Stimulated activated effector memory CD8-positive, alpha-beta T cell treated with anti-CD3 and anti-CD28 coated beads, Interleukin-12 subunit alpha, Interleukin-12 subunit beta, amount 100 ng/mL, for 72 hours (primary cell): ENCODE measurements around the gene ATG101.

Experiments
- ATAC-seq: fragments of 150-1000 bp; cut with Tn5 transposase; 2 replicates; pipeline ENCODE4 v1.10.0; 2021
- DNase-seq, 2 donors: peaks; one replicate each; pipeline ENCODE4 v3.0.0; 2021 to 2022; ENCODE audit warnings: low spot score in 2 of 2
- H3K27ac Mint-ChIP-seq: one replicate; pipeline ENCODE4 v1.8.0; 2022; ENCODE audit warnings: mild to moderate bottlenecking, mixed read lengths
- H3K36me3 Mint-ChIP-seq: one replicate; pipeline ENCODE4 v1.8.0; 2022; ENCODE audit warnings: mild to moderate bottlenecking, mixed read lengths
- H3K4me1 Mint-ChIP-seq: one replicate; pipeline ENCODE4 v1.8.0; 2022; ENCODE audit warnings: mixed read lengths
- H3K4me3 Mint-ChIP-seq: one replicate; pipeline ENCODE4 v1.8.0; 2022; ENCODE audit warnings: mild to moderate bottlenecking, mixed read lengths
- H3K9me3 Mint-ChIP-seq: one replicate; pipeline ENCODE4 v1.8.0; 2022; ENCODE audit warnings: mixed read lengths

Gene ATG101

DNA sequence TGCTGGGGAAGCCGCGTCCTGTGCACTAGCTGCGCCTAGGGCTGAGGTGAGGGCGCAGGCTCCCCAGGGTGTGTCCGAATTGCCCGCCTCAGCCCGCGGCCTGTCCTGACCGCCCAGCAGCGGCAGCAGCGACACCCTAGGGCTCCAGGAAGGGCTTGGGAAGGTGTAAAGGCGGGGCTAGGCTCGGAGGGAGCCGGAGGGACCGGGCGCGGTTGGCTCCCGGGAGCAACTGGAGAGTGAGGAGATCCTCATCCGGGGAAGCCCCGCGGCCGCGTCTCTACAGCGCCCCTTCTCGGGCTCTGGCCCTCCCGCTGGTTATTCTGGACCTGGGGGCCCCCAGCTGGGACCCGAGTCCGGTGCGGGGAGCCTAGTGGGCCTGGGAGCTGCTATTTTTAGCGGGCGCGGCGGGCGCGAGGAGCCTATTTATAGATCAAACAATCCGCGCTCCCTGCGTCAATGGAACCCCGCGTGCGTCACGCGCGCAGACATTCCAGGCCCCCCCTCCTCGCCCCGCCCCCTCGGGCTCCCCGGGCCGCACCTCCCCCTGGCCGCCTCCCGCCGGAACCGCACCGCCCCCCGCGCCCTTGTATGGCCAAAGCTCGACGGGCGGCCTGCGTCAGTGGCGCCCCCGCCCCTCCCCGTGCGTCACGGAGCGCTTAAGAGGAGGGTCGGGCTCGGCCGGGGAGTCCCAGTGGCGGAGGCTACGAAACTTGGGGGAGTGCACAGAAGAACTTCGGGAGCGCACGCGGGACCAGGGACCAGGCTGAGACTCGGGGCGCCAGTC is 18.8 kb upstream of the ATG101 start, which contains the start of gene NR4A1:
NR4A1 (plus strand) TSS at position 685 of the 784 bp plus-strand sequence. CDS start 2,887 bp downstream, outside the sequence.
- Mint-ChIP-seq H3K4me1 (peaks cover 57% of the 10 kb centered on the region), H3K36me3 (peaks cover 63% of the 10 kb centered on the region), H3K4me3 (peak within 1 kb of the TSS; percentile 96), H3K27ac (peak within 1 kb of the TSS; percentile 96), H3K9me3 (no peaks in the 10 kb centered on the region)
- ATAC-seq (peak; percentile 88), DNase-seq (peak; percentile 97)

DNA sequence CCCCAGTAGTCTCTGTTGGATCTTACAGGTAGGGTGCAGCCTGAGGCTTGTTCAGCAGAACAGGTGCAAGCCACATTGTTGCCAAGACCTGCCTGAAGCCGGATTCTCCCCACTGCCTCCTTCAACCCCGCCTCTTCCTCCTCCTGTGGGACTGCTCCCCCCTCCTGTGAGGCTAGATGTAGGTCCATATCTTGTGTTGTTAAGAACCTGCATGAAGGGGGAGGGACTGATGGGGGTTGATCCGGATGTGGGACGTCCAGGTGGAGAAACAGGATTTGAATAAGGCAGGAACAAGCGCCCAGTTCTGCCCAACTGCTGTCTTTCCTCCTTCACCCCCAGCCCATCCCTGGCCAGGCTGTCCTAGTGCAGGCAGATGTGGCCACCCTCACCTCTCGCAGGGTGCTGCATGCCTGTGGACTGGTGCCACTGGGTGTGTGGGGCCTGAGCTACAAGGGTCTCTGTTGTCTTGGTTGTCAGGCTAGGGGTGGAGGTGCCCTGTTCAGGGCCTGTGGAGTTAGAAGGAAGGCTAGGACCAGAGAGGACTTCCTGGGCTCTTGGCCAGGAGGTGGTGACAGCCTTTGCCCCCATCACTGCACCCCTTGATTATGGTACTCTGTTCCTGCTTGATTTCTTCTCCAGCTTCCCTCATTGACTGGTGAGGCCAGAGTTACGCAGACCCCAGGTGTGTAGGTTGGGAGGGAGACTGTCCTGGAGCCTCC is 17.2 kb upstream of the ATG101 start:
- Mint-ChIP-seq H3K27ac (peak overlapping the region; percentile 96), H3K9me3 (no peaks in the 10 kb centered on the region), H3K4me3 (peak overlapping the region; percentile 96), H3K4me1 (peaks cover 64% of the 10 kb centered on the region), H3K36me3 (peaks cover 73% of the 10 kb centered on the region)
- ATAC-seq (no peak), DNase-seq (no peak)

DNA sequence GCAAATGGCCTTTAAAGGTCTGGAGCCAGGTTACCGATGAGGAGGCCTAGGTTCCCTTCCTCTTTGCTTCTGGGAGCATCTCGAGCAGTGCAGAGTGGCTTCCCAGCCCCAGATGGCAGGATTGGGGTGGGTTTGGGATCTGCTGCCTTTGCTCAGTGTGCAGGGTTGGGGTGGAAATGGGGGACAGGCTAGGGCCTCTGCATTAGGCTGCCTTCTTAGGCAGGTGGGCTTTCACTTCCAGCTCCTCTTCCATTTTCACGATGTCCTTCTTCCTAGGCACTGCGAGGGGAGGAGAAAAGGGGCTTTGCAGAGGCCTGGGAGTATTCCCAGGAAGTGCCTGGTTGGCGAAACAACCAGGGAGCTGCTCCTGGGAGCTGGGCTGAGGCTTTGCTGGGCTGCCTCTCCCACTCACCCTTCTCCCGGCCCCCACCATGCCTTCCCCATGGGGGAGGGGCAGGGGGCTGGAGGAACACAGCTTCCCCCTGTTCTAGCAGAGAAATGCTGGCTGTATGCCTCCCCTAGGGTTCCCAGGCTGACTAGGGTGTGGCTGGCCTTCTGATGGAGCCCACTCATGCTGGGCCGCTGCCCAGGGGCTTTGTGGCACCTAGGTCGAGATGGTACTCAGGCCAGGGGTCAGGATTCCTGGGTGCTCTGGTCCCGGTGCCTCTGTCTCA is 16.1 kb upstream of the ATG101 start:
- DNase-seq = no peak
- H3K4me1 Mint-ChIP-seq = peaks cover 64% of the 10 kb centered on the region
- peaks cover 84% of the 10 kb centered on the region for H3K36me3 Mint-ChIP-seq
- no peak for ATAC-seq
- peak overlapping the region; percentile 96 for H3K4me3 Mint-ChIP-seq
- peak overlapping the region; percentile 96 for H3K27ac Mint-ChIP-seq
- H3K9me3 Mint-ChIP-seq = no peaks in the 10 kb centered on the region

DNA sequence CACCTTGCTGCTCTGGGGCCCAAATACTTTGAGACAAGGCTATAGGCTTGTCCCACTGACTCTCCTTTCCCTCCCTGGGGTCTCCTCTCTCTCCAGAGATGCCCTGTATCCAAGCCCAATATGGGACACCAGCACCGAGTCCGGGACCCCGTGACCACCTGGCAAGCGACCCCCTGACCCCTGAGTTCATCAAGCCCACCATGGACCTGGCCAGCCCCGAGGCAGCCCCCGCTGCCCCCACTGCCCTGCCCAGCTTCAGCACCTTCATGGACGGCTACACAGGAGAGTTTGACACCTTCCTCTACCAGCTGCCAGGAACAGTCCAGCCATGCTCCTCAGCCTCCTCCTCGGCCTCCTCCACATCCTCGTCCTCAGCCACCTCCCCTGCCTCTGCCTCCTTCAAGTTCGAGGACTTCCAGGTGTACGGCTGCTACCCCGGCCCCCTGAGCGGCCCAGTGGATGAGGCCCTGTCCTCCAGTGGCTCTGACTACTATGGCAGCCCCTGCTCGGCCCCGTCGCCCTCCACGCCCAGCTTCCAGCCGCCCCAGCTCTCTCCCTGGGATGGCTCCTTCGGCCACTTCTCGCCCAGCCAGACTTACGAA is 15.4 kb upstream of the ATG101 start:
- Mint-ChIP-seq H3K4me3 (no peak overlapping the region), H3K36me3 (peaks cover 90% of the 10 kb centered on the region), H3K4me1 (peaks cover 60% of the 10 kb centered on the region), H3K27ac (no peak overlapping the region), H3K9me3 (no peaks in the 10 kb centered on the region)
- DNase-seq (no peak), ATAC-seq (no peak)

DNA sequence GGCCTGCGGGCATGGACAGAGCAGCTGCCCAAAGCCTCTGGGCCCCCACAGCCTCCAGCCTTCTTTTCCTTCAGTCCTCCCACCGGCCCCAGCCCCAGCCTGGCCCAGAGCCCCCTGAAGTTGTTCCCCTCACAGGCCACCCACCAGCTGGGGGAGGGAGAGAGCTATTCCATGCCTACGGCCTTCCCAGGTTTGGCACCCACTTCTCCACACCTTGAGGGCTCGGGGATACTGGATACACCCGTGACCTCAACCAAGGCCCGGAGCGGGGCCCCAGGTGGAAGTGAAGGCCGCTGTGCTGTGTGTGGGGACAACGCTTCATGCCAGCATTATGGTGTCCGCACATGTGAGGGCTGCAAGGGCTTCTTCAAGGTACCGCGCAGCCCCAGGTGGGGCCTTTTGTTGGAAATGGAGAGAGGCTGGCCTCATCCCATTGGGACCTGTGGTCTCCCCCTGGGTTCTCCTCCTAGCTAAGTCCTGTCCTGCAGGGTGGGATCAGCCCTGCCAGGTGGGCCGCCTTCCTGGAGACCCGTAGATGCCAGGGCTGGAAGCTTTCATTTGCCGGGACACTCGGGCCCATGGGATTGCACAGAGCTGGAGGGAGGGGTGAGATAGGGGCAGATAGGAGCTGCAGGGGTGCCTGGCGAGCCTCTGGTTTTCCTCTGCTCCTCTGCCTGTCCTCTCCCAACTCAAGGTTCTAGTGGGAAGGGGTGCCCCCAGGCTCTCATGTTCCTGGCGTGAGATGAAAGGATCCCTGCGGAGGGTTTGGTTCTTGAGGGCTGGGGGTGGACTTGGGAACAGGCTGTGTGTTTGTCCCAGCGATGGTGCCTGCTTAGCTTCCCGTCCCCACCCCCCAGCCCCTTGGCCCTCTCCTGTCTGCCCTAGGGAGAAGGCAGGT is 14.7 kb upstream of the ATG101 start:
- Mint-ChIP-seq H3K4me3 (no peak overlapping the region), H3K36me3 (peaks cover 89% of the 10 kb centered on the region), H3K27ac (no peak overlapping the region), H3K9me3 (no peaks in the 10 kb centered on the region), H3K4me1 (peaks cover 52% of the 10 kb centered on the region)
- DNase-seq (no peak), ATAC-seq (no peak)

DNA sequence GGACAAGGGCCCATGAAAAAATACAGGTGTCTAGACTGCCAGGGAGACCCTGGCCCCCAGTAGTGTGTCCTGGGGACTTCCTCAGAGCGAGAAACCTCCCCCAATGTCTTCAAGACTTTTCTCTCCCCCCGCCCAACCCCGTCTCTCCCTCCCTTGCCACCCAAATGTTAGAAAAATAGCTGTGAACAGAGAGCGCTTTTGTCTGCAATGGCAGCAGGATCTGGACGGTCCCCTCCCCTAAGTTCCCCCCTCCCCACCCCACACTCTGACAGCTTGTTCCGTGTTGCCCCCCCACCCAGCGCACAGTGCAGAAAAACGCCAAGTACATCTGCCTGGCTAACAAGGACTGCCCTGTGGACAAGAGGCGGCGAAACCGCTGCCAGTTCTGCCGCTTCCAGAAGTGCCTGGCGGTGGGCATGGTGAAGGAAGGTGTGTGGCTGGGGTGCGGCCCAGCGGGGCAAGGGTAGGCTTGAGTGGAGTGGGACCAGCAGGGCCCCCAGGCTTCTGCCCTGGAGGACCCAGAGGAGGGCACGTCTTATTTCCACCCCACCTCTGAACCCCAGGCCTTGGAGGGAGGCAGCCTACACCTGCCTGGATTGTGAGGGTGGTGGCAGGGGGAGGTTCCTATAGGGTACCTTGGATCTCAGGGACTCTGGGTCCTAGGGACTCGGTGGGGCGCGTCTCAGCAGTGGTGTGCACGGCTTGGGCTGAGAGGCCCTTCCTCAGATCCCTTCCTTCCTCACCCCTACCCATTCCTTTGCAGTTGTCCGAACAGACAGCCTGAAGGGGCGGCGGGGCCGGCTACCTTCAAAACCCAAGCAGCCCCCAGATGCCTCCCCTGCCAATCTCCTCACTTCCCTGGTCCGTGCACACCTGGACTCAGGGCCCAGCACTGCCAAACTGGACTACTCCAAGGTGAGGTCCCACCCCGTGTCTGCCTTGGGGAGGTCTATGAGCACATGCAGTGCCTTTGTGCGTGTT is 13.8 kb upstream of the ATG101 start:
- H3K4me3 Mint-ChIP-seq = no peak overlapping the region
- no peak overlapping the region for H3K27ac Mint-ChIP-seq
- H3K9me3 Mint-ChIP-seq = no peaks in the 10 kb centered on the region
- ATAC-seq = no peak
- H3K36me3 Mint-ChIP-seq = peaks cover 80% of the 10 kb centered on the region
- DNase-seq = no peak
- H3K4me1 Mint-ChIP-seq = peaks cover 45% of the 10 kb centered on the region

DNA sequence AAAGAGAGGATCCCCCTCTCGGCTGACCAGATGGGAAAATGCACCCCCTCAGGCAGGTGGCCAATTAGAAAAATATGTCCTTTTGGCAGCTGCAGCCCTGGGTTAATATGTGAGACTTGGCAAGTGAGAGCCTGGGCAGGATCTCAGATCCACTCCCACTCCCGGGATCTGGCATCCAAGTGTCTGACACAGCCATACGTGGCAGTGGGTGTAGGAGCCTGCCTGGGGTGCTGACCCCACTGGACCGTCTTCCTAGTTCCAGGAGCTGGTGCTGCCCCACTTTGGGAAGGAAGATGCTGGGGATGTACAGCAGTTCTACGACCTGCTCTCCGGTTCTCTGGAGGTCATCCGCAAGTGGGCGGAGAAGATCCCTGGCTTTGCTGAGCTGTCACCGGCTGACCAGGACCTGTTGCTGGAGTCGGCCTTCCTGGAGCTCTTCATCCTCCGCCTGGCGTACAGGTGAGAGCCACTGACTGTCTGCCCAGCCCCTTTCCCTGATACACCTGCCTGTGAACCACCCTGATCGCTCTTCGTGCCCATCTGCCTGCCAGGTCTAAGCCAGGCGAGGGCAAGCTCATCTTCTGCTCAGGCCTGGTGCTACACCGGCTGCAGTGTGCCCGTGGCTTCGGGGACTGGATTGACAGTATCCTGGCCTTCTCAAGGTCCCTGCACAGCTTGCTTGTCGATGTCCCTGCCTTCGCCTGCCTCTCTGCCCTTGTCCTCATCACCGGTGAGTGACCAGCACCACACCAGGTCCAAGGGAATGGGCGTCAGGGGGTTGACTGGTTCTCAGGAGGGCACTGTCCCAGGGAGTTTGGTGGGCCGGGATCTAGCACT is 12.8 kb upstream of the ATG101 start:
- H3K4me1 Mint-ChIP-seq = peaks cover 36% of the 10 kb centered on the region
- H3K9me3 Mint-ChIP-seq = no peaks in the 10 kb centered on the region
- DNase-seq (no peak), ATAC-seq (no peak)
- no peak overlapping the region for H3K4me3 Mint-ChIP-seq
- H3K36me3 Mint-ChIP-seq = peaks cover 70% of the 10 kb centered on the region
- H3K27ac Mint-ChIP-seq = no peak overlapping the region

DNA sequence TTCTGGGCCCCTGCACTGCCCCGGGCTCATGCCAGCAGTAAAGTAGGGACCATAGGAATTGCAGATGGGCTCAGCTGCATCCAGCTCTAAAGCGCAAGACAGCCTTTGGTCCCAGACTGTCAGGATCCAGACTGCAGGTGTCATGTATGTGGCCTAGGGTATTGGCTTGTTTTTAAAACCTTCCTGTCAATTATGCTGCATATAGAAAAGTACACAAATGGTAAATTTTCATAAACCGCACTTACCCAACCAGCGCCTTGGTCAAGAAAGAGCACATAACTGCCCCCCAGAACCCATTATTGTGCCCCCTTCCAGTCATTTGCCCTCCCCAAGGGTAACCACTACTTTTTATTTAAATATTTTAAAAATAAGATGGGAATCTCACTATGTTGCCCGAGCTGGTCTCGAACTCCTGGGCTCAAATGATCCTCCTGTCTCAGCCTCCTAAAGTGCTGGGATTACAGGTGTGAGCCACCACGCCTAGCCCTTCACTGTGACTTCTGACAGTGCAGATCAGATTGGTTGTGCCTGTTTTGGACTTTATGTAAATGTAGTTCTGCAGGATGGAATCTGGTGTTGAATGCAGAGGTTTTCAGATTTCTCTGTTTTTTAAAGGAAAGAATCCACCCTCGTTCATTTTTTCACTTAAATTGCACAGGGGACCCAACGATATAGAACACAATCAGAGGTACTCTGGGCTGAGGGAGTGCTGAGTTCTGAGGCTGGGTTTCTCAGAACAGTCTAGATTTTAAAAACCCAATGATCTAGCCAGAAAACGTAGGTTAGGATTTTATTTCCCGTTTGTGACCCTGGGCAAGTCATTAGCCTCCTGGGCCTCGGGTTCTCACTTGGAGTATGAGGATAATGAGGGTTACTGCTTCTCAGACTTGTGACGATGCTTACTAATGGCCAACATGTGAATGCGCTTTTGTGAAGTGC is 11.9 kb upstream of the ATG101 start:
- ATAC-seq = no peak
- Mint-ChIP-seq H3K9me3 (no peaks in the 10 kb centered on the region), H3K27ac (no peak overlapping the region)

DNA sequence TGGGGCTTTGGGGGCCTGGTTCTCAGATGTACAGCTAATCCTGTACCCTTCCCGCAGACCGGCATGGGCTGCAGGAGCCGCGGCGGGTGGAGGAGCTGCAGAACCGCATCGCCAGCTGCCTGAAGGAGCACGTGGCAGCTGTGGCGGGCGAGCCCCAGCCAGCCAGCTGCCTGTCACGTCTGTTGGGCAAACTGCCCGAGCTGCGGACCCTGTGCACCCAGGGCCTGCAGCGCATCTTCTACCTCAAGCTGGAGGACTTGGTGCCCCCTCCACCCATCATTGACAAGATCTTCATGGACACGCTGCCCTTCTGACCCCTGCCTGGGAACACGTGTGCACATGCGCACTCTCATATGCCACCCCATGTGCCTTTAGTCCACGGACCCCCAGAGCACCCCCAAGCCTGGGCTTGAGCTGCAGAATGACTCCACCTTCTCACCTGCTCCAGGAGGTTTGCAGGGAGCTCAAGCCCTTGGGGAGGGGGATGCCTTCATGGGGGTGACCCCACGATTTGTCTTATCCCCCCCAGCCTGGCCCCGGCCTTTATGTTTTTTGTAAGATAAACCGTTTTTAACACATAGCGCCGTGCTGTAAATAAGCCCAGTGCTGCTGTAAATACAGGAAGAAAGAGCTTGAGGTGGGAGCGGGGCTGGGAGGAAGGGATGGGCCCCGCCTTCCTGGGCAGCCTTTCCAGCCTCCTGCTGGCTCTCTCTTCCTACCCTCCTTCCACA is 11.0 kb upstream of the ATG101 start:
- Mint-ChIP-seq H3K4me1 (peaks cover 19% of the 10 kb centered on the region), H3K27ac (no peak overlapping the region), H3K4me3 (no peak overlapping the region), H3K36me3 (peaks cover 55% of the 10 kb centered on the region), H3K9me3 (no peaks in the 10 kb centered on the region)
- ATAC-seq (no peak), DNase-seq (no peak)

More for the DNA sequence above, 11.9 kb upstream of the ATG101 start:
- DNase-seq = no peak
- H3K4me3 Mint-ChIP-seq = no peak overlapping the region
- peaks cover 64% of the 10 kb centered on the region for H3K36me3 Mint-ChIP-seq
- H3K4me1 Mint-ChIP-seq = peaks cover 27% of the 10 kb centered on the region

DNA sequence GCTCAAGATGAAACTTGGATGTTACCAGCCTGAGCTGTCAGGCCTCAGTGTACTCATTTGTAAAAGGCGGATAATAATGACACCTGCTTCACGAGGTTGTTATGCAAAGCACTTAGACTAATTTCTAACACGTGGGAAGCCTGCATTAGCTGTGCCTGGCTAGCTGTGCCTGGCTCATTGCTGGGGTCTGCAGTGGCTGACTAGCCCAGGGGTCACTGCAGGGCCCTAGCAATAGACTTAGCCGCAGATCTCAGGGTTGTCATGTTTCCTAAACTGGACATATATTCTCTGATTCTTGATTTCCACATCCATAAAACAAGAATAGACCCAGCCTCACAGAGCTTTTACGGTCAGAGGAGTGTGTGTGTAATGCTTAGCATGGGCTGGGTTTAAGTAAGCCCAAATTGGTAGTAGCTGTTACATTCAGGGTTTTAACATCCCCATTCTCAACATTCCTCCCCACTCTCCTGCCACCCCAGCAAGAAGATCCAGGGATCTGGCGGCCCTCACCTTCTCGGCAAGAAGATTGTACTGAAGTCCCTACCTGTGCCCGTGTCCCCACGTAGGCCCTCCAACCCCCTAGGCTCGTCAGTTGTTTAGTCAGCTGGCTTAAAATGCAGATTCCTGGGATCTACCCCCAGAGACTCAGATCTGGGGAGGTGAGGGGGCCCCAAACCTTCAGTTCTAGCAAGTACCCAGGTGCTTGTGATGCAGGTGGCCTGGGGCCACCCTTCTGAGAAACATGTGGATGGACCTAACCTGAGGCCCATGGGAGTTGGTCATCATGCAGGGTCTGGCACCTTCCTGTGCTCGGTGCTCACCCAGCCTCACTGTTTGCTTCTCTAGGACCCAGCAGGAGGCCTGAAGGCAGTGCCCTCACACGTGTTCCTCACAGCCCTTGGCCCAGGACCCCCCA is 9.9 kb upstream of the ATG101 start:
- DNase-seq (no peak), ATAC-seq (no peak)
- no peak overlapping the region for H3K4me3 Mint-ChIP-seq
- H3K4me1 Mint-ChIP-seq = peaks cover 10% of the 10 kb centered on the region
- no peak overlapping the region for H3K27ac Mint-ChIP-seq
- peaks cover 45% of the 10 kb centered on the region for H3K36me3 Mint-ChIP-seq
- H3K9me3 Mint-ChIP-seq = no peaks in the 10 kb centered on the region
